ENCODE measurements around the gene CEMIP.

Gene CEMIP

DNA sequence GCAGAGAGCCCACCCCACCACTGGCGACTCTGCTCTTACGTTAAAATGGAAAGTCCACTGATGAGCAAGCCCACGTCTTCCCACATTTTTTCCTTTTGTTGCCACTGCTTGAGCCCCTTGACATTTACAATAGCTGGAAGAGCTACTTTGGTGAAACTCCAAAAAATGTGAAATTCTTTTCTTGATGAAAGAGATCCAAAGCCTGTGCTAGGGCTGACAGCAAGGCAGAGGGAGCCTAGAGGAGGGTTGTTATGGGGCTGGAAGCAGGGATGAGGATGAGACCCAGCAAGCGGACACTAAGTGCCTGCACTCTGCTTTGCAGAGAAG, 97.1 kb downstream of the CEMIP start:
- Histone ChIP-seq H3K27ac (ENCODE audit: low read depth, low read length) (no peak overlapping the region), H3K79me2 (ENCODE audit: insufficient read depth, low read length) (no peaks in the 10 kb centered on the region), H2AFZ (ENCODE audit: low read depth, low read length, severe bottlenecking) (no peak overlapping the region), H3K4me2 (ENCODE audit: low read depth, low read length, poor library complexity, severe bottlenecking) (no peak overlapping the region), H3K36me3 (ENCODE audit: low read length) (no peaks in the 10 kb centered on the region), H3K4me3 (ENCODE audit: insufficient read depth, low read length, poor library complexity, severe bottlenecking) (no peak overlapping the region), H3F3A (ENCODE audit: insufficient read depth) (no peaks in the 10 kb centered on the region), H3K9me3 (ENCODE audit: insufficient read depth, low read length) (no peaks in the 10 kb centered on the region), H4K20me1 (ENCODE audit: low read depth, low read length) (no peaks in the 10 kb centered on the region), H3K9me2 (replicated peaks; ENCODE audit: insufficient read depth, low read length) (no peaks in the 10 kb centered on the region), H3K9ac (ENCODE audit: low read length) (no peak overlapping the region), H3K27me3 (ENCODE audit: low read length) (no peaks in the 10 kb centered on the region)
- no peak for TF ChIP-seq EZH2phosphoT487 (conservative IDR thresholded peaks at IDR 0.05; ENCODE audit: low read length)

DNA sequence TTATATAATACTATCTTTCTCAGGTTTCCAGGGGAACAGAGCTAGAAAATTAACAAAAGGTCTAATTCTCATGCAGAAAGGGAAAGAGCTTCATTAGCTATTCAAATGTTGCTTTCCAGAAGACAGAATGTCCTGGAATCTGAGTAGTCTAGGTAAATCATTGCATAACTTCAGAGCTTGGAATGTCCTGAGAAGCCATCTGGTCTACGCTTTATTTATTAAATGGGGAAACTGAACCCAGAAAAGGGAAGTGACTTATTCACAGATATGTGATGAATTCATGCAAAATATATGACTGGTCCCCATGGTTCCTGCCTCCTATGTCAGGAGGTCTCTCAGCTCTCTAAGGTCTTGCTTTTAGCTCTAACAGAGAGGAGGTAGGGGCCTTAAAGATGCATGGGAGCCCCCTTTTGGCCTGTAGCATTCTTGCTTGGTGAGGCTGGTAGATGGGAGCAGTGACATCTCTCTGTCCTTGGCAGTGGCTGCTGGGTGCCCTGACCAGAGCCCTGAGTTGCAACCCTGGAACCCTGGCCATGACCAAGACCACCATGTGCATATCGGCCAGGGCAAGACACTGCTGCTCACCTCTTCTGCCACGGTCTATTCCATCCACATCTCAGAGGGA, 99.2 kb downstream of the CEMIP start:
- H3K4me3 ChIP-seq (ENCODE audit: insufficient read depth, low read length, poor library complexity, severe bottlenecking) = no peak overlapping the region
- H4K20me1 ChIP-seq (ENCODE audit: low read depth, low read length) = no peaks in the 10 kb centered on the region
- no peaks in the 10 kb centered on the region for H3K36me3 ChIP-seq (ENCODE audit: low read length)
- H3K27ac ChIP-seq (ENCODE audit: low read depth, low read length) = no peak overlapping the region
- no peaks in the 10 kb centered on the region for H3K9me2 ChIP-seq (replicated peaks; ENCODE audit: insufficient read depth, low read length)
- H3K27me3 ChIP-seq (ENCODE audit: low read length) = no peaks in the 10 kb centered on the region
- no peaks in the 10 kb centered on the region for H3K79me2 ChIP-seq (ENCODE audit: insufficient read depth, low read length)
- H2AFZ ChIP-seq (ENCODE audit: low read depth, low read length, severe bottlenecking) = no peak overlapping the region
- H3K9me3 ChIP-seq (ENCODE audit: insufficient read depth, low read length) = no peaks in the 10 kb centered on the region
- H3K4me2 ChIP-seq (ENCODE audit: low read depth, low read length, poor library complexity, severe bottlenecking) = no peak overlapping the region
- H3F3A ChIP-seq (ENCODE audit: insufficient read depth) = no peaks in the 10 kb centered on the region
- TF ChIP-seq, protein P1, sequence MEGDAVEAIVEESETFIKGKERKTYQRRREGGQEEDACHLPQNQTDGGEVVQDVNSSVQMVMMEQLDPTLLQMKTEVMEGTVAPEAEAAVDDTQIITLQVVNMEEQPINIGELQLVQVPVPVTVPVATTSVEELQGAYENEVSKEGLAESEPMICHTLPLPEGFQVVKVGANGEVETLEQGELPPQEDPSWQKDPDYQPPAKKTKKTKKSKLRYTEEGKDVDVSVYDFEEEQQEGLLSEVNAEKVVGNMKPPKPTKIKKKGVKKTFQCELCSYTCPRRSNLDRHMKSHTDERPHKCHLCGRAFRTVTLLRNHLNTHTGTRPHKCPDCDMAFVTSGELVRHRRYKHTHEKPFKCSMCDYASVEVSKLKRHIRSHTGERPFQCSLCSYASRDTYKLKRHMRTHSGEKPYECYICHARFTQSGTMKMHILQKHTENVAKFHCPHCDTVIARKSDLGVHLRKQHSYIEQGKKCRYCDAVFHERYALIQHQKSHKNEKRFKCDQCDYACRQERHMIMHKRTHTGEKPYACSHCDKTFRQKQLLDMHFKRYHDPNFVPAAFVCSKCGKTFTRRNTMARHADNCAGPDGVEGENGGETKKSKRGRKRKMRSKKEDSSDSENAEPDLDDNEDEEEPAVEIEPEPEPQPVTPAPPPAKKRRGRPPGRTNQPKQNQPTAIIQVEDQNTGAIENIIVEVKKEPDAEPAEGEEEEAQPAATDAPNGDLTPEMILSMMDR (IDR thresholded peaks at IDR 0.05; ENCODE audit: insufficient read depth, low read length, poor library complexity, severe bottlenecking) = no peak
- no peak for TF ChIP-seq EZH2phosphoT487 (conservative IDR thresholded peaks at IDR 0.05; ENCODE audit: low read length)
- no peak overlapping the region for H3K9ac ChIP-seq (ENCODE audit: low read length)

DNA sequence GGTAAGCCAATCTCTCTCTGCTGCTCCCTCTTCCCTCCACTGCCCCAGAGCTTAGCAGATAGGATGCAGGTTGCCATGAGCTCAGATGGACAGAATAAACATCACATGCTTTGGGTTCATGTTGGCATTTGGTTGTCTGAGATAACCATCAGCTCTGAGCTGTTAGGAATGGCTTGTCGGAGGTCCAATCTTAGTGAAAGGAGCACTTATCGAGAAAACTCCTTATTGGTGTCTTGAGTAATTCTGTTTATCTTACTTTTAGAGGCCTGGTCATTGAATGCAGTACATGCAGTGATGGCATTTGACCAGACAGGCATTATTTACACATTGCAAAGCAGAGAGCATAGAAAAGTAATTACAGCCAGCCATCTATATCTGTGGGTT, 99.7 kb downstream of the CEMIP start:
- Histone ChIP-seq H3K9me2 (replicated peaks; ENCODE audit: insufficient read depth, low read length) (no peaks in the 10 kb centered on the region), H3K27ac (ENCODE audit: low read depth, low read length) (no peak overlapping the region), H3K9me3 (ENCODE audit: insufficient read depth, low read length) (no peaks in the 10 kb centered on the region), H2AFZ (ENCODE audit: low read depth, low read length, severe bottlenecking) (no peak overlapping the region), H3F3A (ENCODE audit: insufficient read depth) (no peaks in the 10 kb centered on the region), H3K79me2 (ENCODE audit: insufficient read depth, low read length) (no peaks in the 10 kb centered on the region), H3K9ac (ENCODE audit: low read length) (no peak overlapping the region), H3K27me3 (ENCODE audit: low read length) (no peaks in the 10 kb centered on the region), H3K36me3 (ENCODE audit: low read length) (no peaks in the 10 kb centered on the region), H3K4me2 (ENCODE audit: low read depth, low read length, poor library complexity, severe bottlenecking) (no peak overlapping the region), H3K4me3 (ENCODE audit: insufficient read depth, low read length, poor library complexity, severe bottlenecking) (no peak overlapping the region), H4K20me1 (ENCODE audit: low read depth, low read length) (no peaks in the 10 kb centered on the region)
- no peak for TF ChIP-seq EZH2phosphoT487 (conservative IDR thresholded peaks at IDR 0.05; ENCODE audit: low read length)
- TF ChIP-seq, protein P1 (IDR thresholded peaks at IDR 0.05; ENCODE audit: insufficient read depth, low read length, poor library complexity, severe bottlenecking) = no peak

DNA sequence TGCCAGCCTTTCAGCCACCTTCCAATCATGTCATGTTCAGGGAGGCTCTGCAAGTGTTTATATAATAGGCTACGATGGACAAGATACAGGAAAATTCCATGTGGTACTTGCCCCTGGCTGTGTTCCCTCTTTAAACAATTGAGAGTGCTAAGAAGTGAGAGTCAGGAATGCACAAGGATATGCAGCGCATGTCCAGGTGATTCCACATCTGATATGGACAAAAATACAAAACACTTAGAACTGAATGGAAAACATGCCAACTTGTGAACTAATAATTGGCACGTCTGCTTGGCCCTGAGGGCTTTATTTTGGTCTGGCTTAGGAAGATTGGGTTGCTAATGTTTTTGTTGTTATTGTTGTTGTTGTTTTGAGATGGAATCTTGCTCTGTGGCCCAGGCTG, 100.9 kb downstream of the CEMIP start:
- no peaks in the 10 kb centered on the region for H3K79me2 ChIP-seq (ENCODE audit: insufficient read depth, low read length)
- no peaks in the 10 kb centered on the region for H3K27me3 ChIP-seq (ENCODE audit: low read length)
- H3K27ac ChIP-seq (ENCODE audit: low read depth, low read length) = no peak overlapping the region
- no peak overlapping the region for H3K4me3 ChIP-seq (ENCODE audit: insufficient read depth, low read length, poor library complexity, severe bottlenecking)
- H2AFZ ChIP-seq (ENCODE audit: low read depth, low read length, severe bottlenecking) = no peak overlapping the region
- H4K20me1 ChIP-seq (ENCODE audit: low read depth, low read length) = no peaks in the 10 kb centered on the region
- no peaks in the 10 kb centered on the region for H3K36me3 ChIP-seq (ENCODE audit: low read length)
- no peaks in the 10 kb centered on the region for H3K9me2 ChIP-seq (replicated peaks; ENCODE audit: insufficient read depth, low read length)
- TF ChIP-seq EZH2phosphoT487 (conservative IDR thresholded peaks at IDR 0.05; ENCODE audit: low read length) = no peak
- TF ChIP-seq, protein P1 (IDR thresholded peaks at IDR 0.05; ENCODE audit: insufficient read depth, low read length, poor library complexity, severe bottlenecking) = no peak
- no peak overlapping the region for H3K9ac ChIP-seq (ENCODE audit: low read length)
- H3K9me3 ChIP-seq (ENCODE audit: insufficient read depth, low read length) = no peaks in the 10 kb centered on the region
- H3F3A ChIP-seq (ENCODE audit: insufficient read depth) = no peaks in the 10 kb centered on the region
- no peak overlapping the region for H3K4me2 ChIP-seq (ENCODE audit: low read depth, low read length, poor library complexity, severe bottlenecking)

Data from SU-DHL-6 (cell line).